HG03025 (cell line): Measurements from ENCODE around the gene TOX3.

Experiments
- ATAC-seq: cut with Tn5 transposase; IDR thresholded peaks from one replicate; pipeline ENCODE4 v1.9.1; 2021; ENCODE audit warnings: mild to moderate bottlenecking, moderate library complexity; ENCODE audit not compliant: unreplicated experiment, low FRiP score

TOX3 gene

DNA sequence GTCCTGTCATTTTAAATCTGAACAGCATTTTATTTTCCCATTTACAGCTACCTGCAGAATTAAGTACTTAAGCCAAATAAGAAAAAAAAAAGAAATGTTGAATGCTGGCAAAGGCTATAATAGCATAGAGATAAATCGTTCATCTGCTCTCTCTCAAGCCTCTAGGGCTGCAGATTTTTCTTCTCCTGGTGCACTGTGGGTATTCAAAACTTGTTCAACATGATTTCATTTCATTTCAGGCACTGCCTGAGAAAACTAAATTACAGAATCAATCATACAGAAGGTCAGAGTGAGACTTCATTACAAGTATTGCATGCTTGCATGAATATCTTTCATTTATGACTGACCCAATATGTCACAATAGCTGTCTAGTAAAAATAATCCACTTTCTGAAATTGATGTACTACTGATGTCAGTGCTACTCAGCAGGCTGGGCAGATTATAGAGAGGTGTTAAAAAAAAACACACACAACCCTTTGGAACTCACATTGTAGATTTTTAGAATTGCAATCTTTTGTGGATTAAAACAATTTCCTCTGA lies 86.2 kb downstream of the TOX3 start:
- no peak for ATAC-seq

DNA sequence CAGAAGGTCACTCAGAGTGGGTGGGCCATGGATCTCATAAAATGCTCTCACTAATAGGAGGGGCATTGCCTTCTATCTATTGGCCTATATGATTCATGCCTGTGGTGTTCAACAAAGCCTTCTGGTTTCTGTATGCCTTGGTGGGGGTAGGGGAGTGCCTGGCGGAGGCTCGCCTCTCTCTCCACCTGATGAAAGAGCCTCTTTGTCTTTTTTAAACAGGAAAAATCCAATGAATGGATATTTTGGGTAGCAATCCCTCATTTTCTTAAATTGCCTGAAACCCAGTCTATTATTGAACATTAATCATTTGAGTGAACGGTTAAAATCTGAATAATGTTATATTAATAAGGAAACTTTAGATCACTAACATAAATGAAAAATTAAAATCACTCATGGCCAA lies 90.6 kb downstream of the TOX3 start:
- no peak for ATAC-seq

DNA sequence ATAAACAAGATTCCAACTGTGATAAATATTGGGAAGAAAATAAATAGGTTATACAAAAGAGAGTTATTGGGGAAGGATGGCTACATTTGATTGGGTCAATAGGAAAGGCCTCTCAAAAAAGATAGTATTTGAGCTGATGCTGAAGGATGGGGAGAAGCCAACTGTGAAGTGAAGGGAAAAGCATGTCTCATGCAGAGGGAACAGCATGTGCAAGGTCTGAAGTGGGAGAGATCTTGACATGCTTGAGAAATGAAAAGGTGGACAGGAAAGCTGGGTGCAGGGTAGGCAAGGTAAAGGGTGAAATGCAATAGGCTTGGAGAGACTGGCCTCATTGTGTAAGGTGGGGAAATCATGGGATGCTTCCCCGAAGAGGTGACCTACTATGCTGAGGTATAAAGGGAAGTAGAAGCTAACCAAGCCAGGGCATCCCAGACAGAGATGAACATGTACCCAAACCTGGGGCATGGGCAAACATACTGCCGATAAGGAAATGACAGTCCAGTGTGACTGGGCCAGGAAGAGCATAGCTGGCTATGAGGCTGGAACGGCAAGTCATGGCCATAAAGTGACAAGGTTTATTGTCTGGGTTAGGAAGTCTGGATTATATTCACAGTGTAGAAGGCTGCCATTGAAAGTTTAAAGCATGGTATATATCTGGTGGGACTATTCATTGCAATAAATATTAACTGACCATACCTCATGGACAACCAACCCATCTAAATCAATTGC lies 91.2 kb downstream of the TOX3 start:
- no peak for ATAC-seq

DNA sequence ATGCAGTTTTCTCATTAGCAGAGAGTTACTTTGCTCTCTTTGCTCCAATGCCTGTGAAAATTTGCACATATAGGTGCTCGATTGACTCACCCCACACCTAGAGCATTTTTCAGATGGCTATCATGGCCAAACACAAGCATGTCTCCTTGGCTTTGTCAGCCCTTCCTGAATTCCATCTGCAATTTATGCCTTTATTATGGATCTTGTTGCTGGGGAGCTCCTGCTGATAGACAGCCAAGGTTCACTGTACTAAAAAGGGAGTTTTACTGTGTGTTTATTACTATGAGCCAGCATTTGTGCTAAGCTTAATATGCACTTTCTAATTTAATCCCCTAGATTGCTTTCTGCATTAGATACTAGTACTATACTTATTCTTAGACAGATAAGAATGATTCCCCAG lies 93.3 kb downstream of the TOX3 start:
- no peak for ATAC-seq

DNA sequence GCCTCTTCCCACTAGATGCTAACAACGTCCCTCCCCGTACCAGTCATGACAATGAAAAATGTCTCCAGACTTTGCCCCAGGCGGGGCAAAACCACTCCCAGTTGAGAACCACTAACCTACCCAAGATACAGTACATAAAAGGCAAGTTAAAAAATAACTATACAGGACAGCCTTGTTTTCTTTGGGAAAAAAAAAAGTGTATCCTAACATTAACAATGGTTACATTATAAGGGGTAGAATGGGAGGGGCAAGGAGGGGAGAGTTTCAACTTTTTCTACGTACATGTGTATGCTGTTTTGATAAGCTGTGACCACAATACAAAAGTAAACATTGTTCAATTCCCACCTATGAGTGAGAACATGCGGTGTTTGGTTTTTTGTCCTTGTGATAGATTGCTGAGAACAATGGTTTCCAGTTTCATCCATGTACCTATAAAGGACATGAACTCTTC lies 94.9 kb downstream of the TOX3 start:
- ATAC-seq: no peak

DNA sequence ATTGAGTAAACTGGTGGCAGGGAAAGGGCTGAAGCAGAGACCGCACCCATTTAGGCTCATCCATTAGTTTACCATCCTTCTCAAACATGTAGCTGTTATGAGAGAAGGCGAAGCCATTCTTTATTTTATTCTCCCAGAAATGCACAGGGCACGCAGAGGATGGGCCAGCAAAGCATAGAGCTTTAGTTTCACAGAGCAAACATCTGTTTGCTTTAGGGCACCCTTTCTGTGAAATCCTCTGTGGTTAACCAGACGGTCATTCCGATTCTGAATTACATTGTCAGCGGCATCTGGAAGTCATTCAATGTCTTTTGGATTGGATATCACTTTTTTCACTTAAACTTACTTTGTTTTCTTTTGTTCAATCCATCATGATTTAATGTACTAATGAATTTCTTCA lies 96.0 kb downstream of the TOX3 start:
- ATAC-seq: no peak

DNA sequence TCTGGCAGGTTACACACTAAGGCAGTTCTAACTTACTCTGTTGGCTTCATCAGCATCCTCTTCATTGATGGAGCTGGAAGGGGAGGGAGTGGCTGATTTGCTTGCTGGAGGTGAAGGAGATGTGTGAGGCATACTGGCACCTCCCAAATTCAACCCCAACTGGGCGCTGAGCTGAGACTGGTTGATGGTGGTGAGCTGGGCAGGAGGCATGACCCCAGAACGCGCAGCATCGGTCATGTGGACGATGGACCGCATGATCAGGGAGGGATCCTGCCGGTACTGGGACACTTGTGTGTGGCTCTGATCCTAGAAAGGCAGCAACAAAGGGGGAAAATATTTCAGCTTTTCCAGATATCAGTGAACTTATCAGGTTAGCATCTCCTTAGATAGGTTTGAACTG lies 96.7 kb downstream of the TOX3 start:
- no peak for ATAC-seq

DNA sequence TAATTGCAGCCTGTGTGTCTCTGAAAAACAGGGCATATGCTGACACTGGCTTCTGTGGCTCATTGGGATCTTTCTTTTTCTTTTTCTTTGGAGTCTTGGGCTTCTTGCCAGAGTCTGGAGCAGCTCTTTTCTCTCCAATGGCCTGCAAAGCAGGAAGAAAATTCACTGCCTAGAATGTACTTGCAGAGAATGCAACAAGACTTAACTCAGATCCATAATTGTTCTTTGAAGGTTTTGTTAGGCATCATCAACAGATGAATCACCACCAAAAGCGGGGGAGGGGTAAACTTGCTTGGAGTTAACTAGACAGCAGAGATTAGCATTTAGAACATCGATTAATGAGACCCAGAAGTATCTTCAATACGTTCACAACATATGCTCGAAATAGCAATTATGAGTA lies 100.9 kb downstream of the TOX3 start:
- ATAC-seq: no peak

DNA sequence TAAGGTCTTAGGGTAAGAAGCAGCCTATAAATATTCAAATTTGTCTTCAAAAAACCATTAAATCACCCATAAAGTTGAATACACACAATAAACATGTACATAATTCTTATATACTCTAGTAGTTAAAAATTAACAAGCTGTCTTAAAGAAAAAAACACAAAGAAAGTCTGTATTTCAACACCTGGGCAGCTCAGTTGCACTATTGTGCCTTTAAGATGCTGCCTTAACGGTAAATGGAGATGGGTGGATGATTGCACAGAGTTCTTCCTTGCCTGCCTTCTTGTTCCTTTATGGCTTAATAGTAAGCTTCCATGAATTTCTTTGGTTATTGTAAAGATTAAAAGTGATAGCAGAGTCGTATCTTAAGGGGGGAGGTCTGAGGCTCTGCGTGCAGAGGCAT lies 105.1 kb downstream of the TOX3 start:
- no peak for ATAC-seq

DNA sequence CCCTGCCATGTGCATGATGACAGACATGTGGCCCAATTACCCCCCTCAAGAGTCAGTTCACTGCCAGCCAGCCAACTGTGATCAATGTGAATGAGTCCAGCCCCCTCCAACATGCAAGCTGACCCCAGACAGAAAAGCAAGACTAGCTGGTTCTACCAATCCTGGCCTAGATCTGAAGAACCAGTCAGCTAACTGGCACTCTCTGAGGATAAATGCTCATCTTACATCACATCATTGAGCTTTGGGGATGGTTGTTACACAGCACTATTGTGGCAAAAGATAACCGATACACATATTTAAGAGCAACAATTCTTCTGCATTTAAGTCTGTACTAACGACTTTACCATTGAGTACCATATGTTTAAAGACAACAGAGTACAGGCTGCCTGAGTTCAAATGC lies 106.7 kb downstream of the TOX3 start:
- no peak for ATAC-seq

DNA sequence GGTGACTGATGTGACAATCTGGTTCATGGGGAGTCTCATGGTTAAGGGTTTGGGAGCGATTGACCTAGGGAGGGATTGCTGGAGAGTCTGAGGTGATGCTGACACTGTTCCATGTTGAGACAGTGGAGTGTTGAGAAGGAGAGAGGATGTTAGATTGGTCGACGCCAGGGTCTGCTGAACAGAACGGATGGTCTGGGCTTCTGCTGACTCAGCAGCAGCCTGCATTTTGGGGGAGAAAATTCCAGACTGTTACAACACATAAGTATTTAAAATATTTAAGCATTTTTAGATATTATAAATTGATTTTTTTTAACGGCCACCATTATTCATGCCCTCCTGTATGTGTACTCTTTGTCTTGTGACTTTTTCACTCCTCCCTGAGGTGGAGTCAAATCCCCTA lies 107.2 kb downstream of the TOX3 start:
- no peak for ATAC-seq

DNA sequence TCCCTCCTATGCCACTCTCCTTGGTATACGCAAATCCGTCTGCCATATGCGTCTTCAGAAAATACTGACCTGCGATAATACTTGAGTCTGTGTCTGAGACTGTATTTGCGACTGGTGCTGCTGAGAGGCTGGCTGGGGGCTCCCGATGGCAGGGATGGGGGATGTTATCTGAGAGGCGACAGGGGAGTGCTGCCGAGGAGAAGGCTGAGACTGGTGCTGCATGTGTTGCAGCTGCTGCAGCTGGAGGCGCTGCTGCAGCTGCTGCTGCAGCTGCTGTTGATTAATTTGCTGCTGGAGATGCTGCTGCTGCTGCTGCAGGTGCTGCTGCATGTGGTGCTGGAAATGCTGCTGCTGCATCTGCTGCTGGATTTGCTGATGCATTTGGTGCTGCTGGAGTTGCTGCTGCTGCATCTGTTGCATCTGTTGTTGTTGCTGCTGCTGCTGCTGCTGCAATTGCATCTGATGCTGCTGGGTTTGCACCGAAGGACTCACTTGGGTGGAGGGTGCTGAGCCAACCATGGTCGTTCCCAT lies 107.7 kb downstream of the TOX3 start:
- ATAC-seq: no peak

DNA sequence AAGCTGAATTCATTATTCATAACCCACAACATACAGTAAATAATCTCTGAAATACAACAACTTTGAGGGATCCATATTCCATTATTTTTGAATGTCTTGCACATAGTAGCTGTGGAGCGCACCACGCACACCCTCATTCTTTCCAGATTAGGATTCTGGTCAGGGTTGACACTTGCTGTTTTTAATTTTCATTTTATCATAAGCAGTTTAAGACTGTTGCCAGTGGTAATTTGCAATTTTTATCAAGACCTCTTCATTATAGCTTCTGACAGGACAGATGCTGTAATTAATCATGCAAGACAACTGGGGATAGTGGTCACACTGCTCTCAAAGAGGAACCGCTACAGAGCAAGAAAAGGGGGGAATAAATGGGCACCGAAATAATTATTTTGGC lies 109.7 kb downstream of the TOX3 start:
- no peak for ATAC-seq

DNA sequence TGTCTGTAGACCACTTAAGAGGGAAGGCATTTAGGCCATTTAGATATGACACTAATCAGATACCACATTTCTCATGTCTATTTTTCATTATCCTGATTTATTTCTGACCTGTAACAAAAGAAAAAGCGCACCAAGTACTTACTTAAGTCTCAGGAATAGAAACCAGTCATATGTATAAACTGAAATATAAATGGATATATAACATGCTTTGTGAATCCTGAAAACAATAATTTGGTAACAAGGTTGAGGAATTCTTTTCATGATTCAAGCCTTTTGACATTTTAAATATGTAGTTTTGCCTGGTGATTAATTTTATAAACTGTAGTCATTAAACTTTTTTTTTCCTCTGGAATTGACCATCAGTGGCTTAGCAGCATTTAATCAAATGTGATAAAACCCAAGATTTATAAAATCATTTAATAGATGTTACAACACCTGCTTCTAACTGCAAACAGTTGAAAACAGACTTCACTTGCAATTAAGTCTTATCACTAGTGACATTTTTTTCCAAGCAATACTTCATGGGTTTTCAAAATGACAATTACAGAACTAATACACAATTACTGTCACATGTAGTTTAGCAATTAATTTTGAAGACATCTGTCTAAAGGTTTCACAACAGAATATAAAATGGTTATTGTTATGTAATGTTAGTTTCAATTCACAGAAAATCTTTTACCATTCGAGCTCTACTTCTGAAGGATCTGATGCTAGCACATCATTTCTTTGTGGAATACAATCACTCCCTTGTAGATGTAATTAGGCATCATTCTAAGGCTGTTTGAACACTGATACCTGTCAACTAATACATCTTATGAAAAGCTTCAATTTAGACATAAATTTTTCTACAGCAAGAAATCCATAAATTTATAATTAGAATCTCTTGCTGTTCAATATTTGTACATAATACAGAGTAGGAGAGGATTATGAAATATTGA lies 110.3 kb downstream of the TOX3 start:
- ATAC-seq: no peak

DNA sequence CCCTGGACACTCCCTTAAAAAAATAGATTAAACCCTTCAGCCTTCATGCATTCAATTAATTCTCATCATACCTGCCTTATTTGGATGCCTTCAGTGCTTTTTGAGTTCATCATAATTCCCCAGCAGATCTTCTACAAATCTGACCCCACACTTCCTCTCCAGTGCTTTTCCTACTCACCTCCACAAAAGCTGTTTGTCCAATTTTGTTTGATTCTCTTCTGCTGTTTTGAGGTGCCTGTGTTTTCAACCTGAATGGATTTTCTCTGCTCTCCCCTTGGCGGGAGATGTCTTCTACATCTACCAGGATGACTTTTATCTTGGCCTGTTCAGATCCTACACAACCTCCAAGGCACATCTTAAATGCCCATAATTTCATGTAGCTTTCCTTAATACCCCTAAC lies 112.7 kb downstream of the TOX3 start:
- ATAC-seq: no peak

DNA sequence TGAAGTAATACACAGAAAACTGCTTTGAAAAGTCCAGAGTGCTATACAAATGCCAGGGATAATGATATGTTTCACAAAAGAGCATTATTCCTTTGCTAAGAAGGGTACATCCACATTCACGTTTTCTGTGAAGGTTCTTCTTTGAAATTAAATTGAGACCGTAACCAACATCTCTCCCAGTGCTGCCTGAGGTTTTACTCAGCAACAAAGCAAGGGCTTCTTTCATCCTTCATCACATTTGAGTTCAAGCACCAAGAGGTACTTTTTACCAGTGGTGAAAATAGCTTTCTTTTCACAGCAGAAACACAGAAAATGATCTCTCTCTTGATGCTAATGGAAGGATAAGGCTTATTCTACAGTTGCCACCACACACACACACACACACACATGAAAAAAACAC lies 113.3 kb downstream of the TOX3 start:
- no peak for ATAC-seq

DNA sequence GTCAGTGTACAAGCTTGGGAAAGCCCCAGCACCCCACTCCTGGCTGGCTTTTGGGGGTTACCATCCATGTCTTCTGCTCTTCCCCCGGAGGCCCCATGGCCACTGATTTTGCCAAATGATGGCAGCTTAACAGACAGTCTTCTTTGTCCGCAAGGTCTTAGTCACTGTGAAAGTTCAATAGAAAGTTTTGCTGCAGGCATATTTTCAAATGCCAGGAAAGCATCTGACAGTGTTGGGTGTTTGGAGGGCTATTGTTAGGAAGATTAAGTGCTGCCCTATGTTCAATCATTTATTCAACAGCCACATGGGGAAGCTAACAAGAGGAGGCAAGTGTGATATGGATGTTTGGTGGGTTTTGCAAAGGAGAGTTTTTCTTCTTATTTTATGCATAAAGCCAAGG lies 122.4 kb downstream of the TOX3 start:
- ATAC-seq: no peak

DNA sequence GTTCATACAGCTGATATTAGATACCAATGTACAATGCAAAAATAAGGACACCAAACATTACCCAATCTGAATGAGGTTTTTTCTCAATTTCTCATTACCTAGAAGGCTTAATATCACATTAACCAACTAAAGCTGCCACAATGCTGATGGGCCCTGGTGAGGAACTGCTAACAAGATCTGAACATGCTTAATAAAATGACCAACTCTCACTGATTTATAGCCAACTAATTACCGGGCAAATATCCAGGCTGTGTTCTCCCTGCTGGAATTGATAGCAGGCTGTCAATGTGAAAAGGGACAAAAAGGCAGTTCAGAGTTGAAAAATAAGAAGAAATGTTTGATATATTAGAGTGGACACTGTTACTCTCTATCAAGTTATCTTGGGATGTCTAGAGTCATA lies 124.6 kb downstream of the TOX3 start:
- ATAC-seq: no peak

DNA sequence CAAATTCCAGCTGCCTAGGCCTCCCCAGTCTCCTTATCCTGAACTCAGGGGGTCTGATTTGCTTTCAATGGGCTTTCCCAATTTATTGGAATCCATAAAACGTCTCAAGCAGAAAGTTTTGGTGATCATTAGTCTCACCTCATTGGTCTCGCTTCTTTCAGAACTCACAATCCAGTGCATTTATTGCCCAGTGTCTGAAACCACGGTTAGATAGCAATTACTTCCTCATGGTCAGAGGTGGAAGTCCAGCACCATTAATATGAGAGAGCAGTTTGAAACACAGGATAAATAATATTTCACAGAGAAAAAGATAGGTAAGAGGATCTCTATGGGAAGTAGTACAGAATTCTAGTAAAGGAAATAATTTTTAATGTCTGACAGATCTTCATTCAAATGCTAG lies 128.7 kb downstream of the TOX3 start:
- ATAC-seq: no peak

DNA sequence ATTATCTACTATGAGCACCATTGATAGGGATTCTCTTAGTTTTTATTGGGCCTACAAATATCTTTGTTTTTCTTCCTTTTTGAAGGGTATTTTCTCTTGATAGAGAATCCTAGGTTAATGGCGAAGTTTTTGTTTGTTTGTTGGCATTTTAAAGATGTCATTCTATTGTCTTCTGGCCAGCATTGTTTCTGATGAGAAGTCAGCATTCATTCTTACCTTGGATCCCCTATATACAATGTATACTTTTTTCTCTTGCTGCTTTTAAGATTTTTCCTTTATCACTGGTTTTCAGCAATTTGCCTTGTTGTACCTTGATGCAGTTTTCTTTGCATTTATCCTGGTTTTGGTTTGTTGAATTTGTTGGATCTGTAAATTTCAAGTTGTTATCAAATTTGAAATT lies 130.1 kb downstream of the TOX3 start:
- no peak for ATAC-seq

DNA sequence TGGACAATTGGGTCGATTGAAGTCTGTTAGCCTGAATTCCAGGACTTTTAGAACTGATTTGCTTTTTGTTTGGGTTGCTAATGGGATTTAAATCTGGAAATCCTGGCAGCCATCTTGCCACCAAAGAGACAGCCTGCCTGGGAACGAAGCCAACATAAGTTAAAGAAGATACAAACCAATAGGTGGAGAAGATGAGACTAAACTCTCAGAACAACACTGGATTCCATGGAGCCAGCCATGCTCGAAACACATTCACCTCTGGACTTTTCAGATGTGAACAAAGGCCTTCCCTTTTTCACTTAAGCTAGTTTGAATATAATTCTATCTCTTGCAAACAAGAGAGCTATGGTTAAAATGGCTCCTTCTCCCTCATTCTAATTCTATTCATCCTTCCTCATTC lies 135.9 kb downstream of the TOX3 start:
- ATAC-seq: no peak
